Posterior cingulate gyrus (tissue), 11 donors: ENCODE results near the gene TMEM225B.
"Not testable (repeated sequence)": the region's sequence is repeated elsewhere in the genome, so short reads cannot be mapped to it uniquely, and the experiment has no call there.

Source experiments
- DNase-seq, 10 donors: peaks; one replicate each; pipeline versions ENCODE4 v3.0.0 to v3.0.0-alpha.2; 2020 to 2021; ENCODE audit warnings: mixed read lengths in 3 of 10
- intact Hi-C: fragments of 100-400 bp; cut with DNase I; formaldehyde crosslinking; loops from one replicate; pipeline ENCODE4 v1.15.1; 2023

TMEM225B gene

GRCh38 chr7:99652671-99653070, 54.6 kb downstream of the TMEM225B start:
- intact Hi-C loops, result no loop called here
- DNase-seq, result no peak

GRCh38 chr7:99653269-99653668, 55.2 kb downstream of the TMEM225B start:
- intact Hi-C loops, DNase-seq: not testable (repeated sequence)

- no peak for DNase-seq
- intact Hi-C loops, result no loop called here
Observed at GRCh38 chr7:99653754-99654153, 55.7 kb downstream of the TMEM225B start.

DNA sequence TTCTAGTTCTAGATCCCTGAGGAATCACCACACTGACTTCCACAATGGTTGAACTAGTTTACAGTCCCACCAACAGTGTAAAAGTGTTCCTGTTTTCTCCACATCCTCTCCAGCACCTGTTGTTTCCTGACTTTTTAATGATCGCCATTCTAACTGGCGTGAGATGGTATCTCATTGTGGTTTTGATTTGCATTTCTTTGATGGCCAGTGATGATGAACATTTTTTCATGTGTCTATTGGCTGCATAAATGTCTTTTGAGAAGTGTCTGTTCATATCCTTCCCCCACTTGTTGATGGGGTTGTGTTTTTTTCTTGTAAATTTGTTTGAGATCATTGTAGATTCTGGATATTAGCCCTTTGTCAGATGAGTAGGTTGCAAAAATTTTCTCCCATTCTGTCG, 56.6 kb downstream of the TMEM225B start:
- DNase-seq, intact Hi-C loops: not testable (repeated sequence)

DNA sequence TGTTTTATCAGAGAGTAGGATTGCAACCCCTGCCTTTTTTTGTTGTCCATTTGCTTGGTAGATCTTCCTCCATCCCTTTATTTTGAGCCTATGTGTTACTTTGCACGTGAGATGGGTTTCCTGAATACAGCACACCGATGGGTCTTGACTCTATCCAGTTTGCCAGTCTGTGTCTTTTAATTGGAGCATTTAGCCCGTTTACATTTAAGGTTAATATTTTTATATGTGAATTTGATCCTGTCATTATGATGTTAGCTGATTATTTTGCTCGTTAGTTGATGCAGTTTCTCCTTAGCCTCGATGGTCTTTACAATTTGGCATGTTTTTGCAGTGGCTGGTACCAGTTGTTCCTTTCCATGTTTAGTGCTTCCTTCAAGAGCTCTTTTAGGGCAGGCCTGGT, 59.8 kb downstream of the TMEM225B start:
- DNase-seq, intact Hi-C loops: not testable (repeated sequence)
